Epithelial cell of proximal tubule (primary cell): ENCODE results near the gene PROM1. TPM values are rescaled to one million over a fixed set of nuclear protein-coding genes. Genes with fewer than 3 reads are reported as not detected.

Experiments used
- DNase-seq: peaks from one replicate; pipeline ENCODE4 v3.0.0-alpha.2; 2011; ENCODE audit warnings: low read depth
- H3K4me3 ChIP-seq: 2 replicates; pipeline ENCODE4 v1.5.1; 2011; ENCODE audit warnings: low read depth, mild to moderate bottlenecking, low read length
- total RNA-seq: library from RNA; depleted of rRNA; stranded (reverse); fragments of >200 nt; gene quantifications from 2 replicates; pipeline ENCODE4 v1.2.3, GENCODE V29; 2015
- TF ChIP-seq, protein P1 (sequence below): conservative IDR thresholded peaks from 2 replicates; pipeline ENCODE4 v1.5.1; 2012; ENCODE audit warnings: low read depth, mild to moderate bottlenecking, low read length

The PROM1 gene, protein sequence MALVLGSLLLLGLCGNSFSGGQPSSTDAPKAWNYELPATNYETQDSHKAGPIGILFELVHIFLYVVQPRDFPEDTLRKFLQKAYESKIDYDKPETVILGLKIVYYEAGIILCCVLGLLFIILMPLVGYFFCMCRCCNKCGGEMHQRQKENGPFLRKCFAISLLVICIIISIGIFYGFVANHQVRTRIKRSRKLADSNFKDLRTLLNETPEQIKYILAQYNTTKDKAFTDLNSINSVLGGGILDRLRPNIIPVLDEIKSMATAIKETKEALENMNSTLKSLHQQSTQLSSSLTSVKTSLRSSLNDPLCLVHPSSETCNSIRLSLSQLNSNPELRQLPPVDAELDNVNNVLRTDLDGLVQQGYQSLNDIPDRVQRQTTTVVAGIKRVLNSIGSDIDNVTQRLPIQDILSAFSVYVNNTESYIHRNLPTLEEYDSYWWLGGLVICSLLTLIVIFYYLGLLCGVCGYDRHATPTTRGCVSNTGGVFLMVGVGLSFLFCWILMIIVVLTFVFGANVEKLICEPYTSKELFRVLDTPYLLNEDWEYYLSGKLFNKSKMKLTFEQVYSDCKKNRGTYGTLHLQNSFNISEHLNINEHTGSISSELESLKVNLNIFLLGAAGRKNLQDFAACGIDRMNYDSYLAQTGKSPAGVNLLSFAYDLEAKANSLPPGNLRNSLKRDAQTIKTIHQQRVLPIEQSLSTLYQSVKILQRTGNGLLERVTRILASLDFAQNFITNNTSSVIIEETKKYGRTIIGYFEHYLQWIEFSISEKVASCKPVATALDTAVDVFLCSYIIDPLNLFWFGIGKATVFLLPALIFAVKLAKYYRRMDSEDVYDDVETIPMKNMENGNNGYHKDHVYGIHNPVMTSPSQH
- total RNA-seq = 41.9 and 69.6 TPM in 2 replicates

DNA sequence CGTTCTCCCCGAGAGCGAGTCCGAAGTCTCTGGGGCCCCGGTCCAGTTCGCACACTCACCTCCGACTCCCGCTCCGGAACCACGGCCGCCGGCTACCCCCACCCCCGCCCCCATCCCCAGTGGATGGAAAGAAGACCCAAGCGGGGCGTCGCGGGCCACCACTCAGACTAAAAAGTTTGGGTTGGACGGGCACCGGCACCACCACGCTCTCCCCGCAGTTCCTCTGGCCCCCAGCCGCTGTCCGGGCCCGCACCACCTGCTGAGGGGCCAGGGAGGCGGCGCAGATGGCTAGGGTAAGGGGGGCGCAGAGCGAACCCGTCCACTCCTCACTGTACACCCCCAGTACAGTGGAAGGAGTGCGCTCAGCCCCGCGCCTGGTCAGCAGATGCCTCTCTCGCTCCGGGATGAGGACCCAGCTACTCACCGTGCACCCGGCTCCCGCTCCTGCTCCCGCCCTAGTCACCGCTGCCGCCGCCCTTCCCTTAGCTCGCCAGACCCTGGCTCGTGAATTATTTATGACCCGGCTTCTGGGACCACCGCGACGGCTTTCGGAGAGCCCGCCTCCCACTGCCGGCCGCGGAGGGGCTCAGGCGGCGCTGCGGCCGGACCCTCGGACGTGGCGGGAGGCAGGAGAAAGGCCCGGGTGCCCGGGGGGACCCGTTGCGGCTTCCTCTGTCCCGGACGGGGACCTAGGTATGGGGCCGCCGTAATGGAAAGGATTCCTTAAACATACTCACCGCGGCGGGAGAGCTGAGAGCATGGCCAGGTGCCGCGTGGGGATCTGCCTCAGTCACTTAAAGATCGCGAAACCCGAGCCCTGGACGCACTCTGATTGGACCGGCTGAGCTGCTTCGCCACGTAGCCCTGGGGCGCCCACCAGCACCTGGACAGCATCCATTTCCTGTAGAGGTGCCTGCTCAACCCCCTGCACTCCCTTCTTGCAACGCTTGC, at the start of gene PROM1:
Gene PROM1, minus strand, starts transcription at position 783 of the 951 bp plus-strand sequence. CDS start 8,117 bp downstream, outside the sequence.
- peak within 1 kb of the TSS; percentile 59 for H3K4me3 ChIP-seq
- no peak for DNase-seq
- TF ChIP-seq, protein P1, sequence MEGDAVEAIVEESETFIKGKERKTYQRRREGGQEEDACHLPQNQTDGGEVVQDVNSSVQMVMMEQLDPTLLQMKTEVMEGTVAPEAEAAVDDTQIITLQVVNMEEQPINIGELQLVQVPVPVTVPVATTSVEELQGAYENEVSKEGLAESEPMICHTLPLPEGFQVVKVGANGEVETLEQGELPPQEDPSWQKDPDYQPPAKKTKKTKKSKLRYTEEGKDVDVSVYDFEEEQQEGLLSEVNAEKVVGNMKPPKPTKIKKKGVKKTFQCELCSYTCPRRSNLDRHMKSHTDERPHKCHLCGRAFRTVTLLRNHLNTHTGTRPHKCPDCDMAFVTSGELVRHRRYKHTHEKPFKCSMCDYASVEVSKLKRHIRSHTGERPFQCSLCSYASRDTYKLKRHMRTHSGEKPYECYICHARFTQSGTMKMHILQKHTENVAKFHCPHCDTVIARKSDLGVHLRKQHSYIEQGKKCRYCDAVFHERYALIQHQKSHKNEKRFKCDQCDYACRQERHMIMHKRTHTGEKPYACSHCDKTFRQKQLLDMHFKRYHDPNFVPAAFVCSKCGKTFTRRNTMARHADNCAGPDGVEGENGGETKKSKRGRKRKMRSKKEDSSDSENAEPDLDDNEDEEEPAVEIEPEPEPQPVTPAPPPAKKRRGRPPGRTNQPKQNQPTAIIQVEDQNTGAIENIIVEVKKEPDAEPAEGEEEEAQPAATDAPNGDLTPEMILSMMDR = no peak

DNA sequence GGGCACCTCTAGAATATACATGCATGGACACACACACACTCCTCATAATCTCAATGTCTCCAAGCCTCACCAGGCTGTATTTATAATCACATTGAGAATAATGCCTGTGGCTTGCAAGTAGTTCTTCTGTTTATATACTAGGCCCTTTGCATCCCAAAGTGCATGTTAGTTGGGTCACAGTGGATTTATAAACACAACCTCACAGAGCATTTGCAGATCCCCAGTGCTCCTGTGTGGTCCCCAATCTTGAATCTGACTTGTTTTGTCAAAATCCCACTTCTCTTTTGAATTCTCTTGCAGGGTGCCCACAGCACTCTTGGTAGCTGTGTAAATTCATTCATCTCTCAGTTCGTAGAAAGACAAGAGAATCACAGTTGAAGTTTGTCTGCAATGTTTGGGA, 49.6 kb upstream of the PROM1 start:
- no peak for DNase-seq
- TF ChIP-seq, protein P1 = no peak
- no peak overlapping the region for H3K4me3 ChIP-seq

DNA sequence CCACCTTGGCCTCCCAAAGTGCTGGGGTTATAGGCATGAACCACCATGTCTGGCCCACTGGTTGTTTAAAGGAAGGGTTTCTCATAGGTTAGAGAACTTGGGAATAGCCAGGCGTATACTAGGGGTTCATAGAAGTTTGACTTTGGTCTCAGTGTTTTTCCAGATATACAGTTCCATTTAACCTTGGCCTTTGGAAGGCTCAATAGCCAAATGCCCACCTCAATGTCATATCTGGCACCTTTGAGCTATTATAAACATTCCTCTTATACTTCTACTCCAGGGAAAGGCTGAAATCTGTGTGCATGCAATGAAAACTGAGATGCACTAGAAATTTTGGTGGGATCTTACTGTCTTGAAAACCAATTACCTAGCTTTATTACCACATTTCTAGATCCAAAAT, 47.5 kb upstream of the PROM1 start:
- DNase-seq = no peak
- TF ChIP-seq, protein P1 = no peak
- H3K4me3 ChIP-seq = no peak overlapping the region

DNA sequence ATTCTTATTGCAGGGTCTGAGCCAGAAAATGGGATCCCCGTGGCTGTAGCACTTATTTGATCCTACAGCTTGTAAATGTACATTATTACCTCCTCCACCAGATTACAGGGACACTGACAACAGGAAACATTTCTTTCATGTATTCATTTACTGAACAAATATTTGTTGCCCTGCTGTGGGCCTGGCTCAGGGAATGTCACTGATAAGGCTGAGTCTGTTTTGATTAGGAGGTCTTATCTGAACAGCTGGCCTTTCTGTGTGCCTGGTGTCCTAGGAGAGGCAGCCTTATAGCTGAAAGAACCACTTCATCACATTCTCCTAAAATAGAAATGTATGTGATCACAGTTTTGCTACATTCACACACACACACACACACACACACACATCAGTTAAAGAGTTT, 45.5 kb upstream of the PROM1 start:
- TF ChIP-seq, protein P1 = no peak
- no peak for DNase-seq
- H3K4me3 ChIP-seq = no peak overlapping the region

DNA sequence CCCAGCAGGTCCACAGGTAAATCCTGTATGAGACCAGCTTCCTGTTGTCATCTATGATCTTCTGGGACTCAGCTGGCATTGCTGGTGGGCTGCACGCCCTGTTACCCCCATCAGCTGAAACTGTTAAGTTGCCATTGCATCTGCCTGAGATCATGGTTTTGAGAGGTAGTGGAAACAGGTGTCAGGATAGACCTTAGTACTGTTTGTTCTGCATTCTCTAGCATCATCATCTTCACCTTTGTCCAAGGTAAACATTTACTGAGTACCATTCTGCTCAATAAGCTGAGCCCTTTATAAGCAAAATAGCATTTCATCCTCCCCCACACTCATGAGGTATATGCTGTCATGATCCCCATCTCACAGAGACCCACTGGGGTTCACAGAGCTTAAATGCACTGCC, 42.9 kb upstream of the PROM1 start:
- DNase-seq = no peak
- TF ChIP-seq, protein P1 = no peak
- H3K4me3 ChIP-seq = no peak overlapping the region
